NK-92 treated with Interleukin-12 subunit alpha and Interleukin-12 subunit beta, amount 100 ng/mL, for 24 hours (cell line): ENCODE data around the gene GDF2.

ENCODE experiments used
- DNase-seq: peaks from one replicate; lab custom pipeline; 2025; lab: John Stamatoyannopoulos, UW

The GDF2 gene

GRCh38 chr10:47368431-47369180, 46.4 kb downstream of the GDF2 start:
- DNase-seq: no peak

GRCh38 chr10:47369251-47369894, 47.1 kb downstream of the GDF2 start:
- DNase-seq: no peak

DNA sequence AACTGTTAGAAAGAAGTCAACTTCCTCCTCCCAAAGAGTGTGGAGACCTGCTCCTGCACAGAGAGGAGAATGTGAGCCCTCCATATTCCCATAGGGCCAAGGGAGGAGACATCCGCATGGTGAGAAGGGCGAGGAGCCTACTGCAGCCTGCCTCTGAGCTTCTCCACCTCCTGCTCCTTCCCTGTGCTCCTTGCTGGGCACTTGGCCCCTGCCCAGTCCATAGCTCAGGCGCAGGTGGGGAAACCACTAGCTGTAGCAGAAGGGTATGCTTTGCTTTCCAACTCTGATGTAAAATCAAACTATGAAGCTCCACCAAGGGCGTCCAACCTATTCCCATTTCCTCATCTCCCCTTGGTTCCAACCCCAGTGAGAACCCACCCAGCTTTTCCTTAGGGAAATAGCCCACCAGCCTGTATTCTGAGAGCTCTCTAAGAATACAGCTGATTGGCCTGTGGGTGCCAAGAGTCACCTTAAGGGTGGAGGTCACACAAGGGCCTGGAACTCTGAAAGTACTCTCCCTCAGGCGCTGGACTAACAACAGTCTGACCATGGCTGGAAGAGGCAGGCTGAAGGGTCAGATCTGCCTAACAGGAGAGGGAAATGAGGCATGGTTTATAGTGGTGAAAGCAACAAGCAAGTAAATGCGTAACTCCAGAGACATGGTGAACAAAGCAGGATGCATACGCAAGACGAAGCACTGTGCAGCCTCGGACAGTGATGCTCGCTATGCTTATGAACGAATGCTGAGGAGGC, 47.9 kb downstream of the GDF2 start:
- DNase-seq: no peak

DNA sequence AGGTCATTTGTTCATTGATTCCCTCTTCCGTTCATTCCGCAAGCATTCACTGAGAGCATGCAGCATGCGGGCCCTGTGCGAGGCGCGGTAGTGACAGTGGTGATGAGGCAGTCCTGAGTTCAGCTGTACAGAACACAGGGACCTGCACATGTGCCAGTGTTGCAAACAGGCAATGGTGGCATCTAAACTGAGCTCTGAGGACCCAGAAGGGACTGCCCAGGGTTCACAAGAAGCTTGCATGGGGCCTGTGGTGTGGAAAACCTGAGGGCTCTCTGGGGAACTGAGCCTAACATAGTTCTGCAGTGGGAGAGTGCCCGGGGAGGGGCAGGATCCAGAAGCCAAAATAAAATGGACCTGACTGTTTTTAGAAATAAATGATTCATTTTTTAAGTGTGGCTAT, 48.6 kb downstream of the GDF2 start:
- no peak for DNase-seq

GRCh38 chr10:47371629-47372485, 49.6 kb downstream of the GDF2 start:
- DNase-seq: no peak

GRCh38 chr10:47372726-47373125, 50.5 kb downstream of the GDF2 start:
- no peak for DNase-seq

GRCh38 chr10:47374611-47375536, 52.6 kb downstream of the GDF2 start:
- DNase-seq: no peak

DNA sequence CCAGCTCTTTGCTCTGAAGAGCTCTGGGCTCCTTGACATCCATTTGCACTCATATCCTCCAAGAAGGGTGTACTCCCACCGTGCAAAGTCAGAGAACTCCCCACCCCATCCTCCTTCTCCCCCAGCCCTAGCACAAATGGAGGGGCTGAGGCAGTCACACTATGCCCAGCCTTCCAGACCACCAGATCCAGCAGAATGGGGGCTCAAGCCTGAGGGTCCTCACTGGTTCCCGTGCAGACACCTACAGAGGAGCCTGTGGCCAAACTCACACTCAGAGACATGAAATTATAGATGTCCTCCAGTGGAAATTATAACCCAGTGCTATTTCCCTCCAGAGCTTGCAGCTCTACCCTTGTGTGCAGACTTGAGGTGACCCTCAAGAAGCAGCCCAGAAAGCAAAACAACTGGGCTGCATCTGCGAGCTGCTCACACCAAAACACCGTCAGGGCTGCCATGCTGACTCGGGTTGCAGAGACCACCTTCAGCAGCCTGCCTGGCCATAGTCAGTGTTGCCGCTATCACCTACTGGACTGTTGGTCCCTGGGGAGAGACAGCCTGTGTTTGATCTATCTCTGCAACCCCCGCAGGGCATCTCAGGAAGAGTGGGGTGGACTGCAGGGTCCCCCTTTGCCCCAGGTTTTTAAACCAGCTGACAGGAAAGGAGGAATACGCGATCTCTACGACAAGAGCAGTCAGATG, 54.4 kb downstream of the GDF2 start:
- no peak for DNase-seq
